ENCODE measurements around the gene VAC14.

DNA sequence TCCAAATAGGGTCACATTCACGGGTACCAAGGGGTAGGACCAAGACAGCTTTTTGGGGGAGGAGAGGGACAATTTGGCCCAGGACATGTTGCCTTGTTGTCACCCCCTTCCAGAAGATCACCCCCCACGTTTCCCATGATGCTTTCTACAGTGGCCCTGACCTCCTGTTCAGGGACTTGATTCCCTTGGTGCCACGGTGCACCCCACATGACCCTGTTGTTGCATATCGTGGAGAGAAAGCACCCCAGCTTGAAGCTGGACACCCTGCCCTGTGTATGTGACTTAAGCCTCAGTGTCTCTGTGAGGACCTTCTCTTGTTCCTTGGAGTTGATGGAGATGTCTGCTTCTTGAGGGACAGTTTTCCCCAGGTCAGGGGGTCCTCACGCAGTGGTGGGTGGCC is 142.0 kb downstream of the VAC14 start:
- TF ChIP-seq, protein P1, sequence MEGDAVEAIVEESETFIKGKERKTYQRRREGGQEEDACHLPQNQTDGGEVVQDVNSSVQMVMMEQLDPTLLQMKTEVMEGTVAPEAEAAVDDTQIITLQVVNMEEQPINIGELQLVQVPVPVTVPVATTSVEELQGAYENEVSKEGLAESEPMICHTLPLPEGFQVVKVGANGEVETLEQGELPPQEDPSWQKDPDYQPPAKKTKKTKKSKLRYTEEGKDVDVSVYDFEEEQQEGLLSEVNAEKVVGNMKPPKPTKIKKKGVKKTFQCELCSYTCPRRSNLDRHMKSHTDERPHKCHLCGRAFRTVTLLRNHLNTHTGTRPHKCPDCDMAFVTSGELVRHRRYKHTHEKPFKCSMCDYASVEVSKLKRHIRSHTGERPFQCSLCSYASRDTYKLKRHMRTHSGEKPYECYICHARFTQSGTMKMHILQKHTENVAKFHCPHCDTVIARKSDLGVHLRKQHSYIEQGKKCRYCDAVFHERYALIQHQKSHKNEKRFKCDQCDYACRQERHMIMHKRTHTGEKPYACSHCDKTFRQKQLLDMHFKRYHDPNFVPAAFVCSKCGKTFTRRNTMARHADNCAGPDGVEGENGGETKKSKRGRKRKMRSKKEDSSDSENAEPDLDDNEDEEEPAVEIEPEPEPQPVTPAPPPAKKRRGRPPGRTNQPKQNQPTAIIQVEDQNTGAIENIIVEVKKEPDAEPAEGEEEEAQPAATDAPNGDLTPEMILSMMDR (IDR thresholded peaks at IDR 0.05): no peak
- TF ChIP-seq POLR2A (IDR thresholded peaks at IDR 0.05): no peak

Measured in esophagus squamous epithelium (tissue), 4 donors.